Prostate gland (tissue), 2 donors: ENCODE measurements around the gene ARMS2. TPM values are rescaled to one million over a fixed set of nuclear protein-coding genes. Genes with fewer than 3 reads are reported as not detected.
A peak's percentile ranks its signal among the peaks of the same experiment; 100 is the strongest.

Experiments
- DNase-seq: peaks from one replicate; pipeline ENCODE4 v3.0.0-alpha.2; 2019; ENCODE audit warnings: low spot score
- H3K27ac ChIP-seq, 2 donors: fragments of 200-600 bp; sonication (generic); 2 replicates each; pipeline ENCODE4 v1.5.1; 2017 to 2019
- H3K27me3 ChIP-seq: fragments of 200-600 bp; sonication (generic); replicated peaks from 2 replicates; pipeline ENCODE4 v1.5.1; 2019; ENCODE audit not compliant: insufficient read depth
- H3K36me3 ChIP-seq, 2 donors: fragments of 200-600 bp; sonication (generic); 1 replicate in 1 of 2; 2 replicates in 1 of 2; pipeline versions ENCODE4 v1.5.1 to v1.8.1; 2017 to 2019
- H3K4me1 ChIP-seq: fragments of 200-600 bp; sonication (generic); replicated peaks from 2 replicates; pipeline ENCODE4 v1.5.1; 2019
- H3K4me3 ChIP-seq, 2 donors: fragments of 200-600 bp; sonication (generic); 2 replicates each; pipeline ENCODE4 v1.5.1; 2017 to 2019
- H3K9me3 ChIP-seq: fragments of 200-600 bp; sonication (generic); 2 replicates; pipeline ENCODE4 v1.5.1; 2017
- CTCF ChIP-seq, 4 experiments: fragments of 200-600 bp in 2 of 4; fragments of 450-650 bp in 2 of 4; sonication (generic) in 2 of 4; IDR thresholded peaks; 1 replicate in 3 of 4; 2 replicates in 1 of 4; pipeline ENCODE4 v1.5.1; 2016 to 2019; ENCODE audit warnings: antibody characterized with exemption in 4 of 4, mild to moderate bottlenecking in 2 of 4, moderate library complexity in 2 of 4
- POLR2A ChIP-seq: fragments of 450-650 bp; IDR thresholded peaks from one replicate; pipeline ENCODE4 v1.6.1; 2016; ENCODE audit warnings: antibody characterized with exemption, mild to moderate bottlenecking
- POLR2AphosphoS5 ChIP-seq: sonication (generic); formaldehyde crosslinking; IDR thresholded peaks from one replicate; pipeline ENCODE4 v1.6.1; 2017; ENCODE audit warnings: antibody characterized with exemption
- WGBS: methylation state at CpG from one replicate; pipeline ENCODE4 v1.1.5; 2018; 5-methylcytosine and 5-hydroxymethylcytosine counted together
- intact Hi-C: fragments of 100-400 bp; cut with DNase I; formaldehyde crosslinking; loops from one replicate; pipeline ENCODE4 v1.14.2; 2022
- total RNA-seq, 2 donors: library from RNA; depleted of rRNA; stranded (reverse); fragments of >200 nt; gene quantifications; one replicate each; pipeline ENCODE4 v1.1.0, GENCODE V29; 2016

The ARMS2 gene
- total RNA-seq, 2 donors from 2014 or later = 1.1 TPM; not detected in 1

- no peak for TF ChIP-seq POLR2A
- TF ChIP-seq CTCF (IDR thresholded peaks at IDR 0.05) = no peak
- no peak for TF ChIP-seq POLR2AphosphoS5
- intact Hi-C loops = loop anchor here (10.0 kb wide), 1 partner anchor 96 kb away; the partner anchor contains the start of gene DMBT1
- Histone ChIP-seq H3K27me3 (no peaks in the 10 kb centered on the region), H3K27ac (peak overlapping the region in 1 of 2 donors; percentile 18), H3K36me3 (no peaks in the 10 kb centered on the region), H3K9me3 (no peaks in the 10 kb centered on the region), H3K4me1 (no peaks in the 10 kb centered on the region), H3K4me3 (no peak overlapping the region)
- no peak for DNase-seq
- WGBS = 77% methylated on average over 11 of the region's 11 CpGs
Measured at GRCh38 chr10:122468926-122469781, 14.7 kb downstream of the ARMS2 start.

- H3K27me3 ChIP-seq = no peaks in the 10 kb centered on the region
- H3K4me3 ChIP-seq = no peak overlapping the region
- H3K27ac ChIP-seq = no peak overlapping the region
- no peaks in the 10 kb centered on the region for H3K36me3 ChIP-seq
- intact Hi-C loops = loop anchor here (10.0 kb wide), 1 partner anchor 95 kb away; the partner anchor contains the start of gene DMBT1
- no peak for DNase-seq
- WGBS = 91% methylated on average over 4 of the region's 4 CpGs
- no peaks in the 10 kb centered on the region for H3K4me1 ChIP-seq
- no peak for TF ChIP-seq CTCF (IDR thresholded peaks at IDR 0.05)
- TF ChIP-seq POLR2A = no peak
- TF ChIP-seq POLR2AphosphoS5 = no peak
- H3K9me3 ChIP-seq = no peaks in the 10 kb centered on the region
Measured at GRCh38 chr10:122469848-122470247, 15.4 kb downstream of the ARMS2 start.

- Histone ChIP-seq H3K4me3 (no peak overlapping the region), H3K4me1 (no peaks in the 10 kb centered on the region), H3K27ac (no peak overlapping the region), H3K9me3 (no peaks in the 10 kb centered on the region), H3K27me3 (no peaks in the 10 kb centered on the region), H3K36me3 (no peaks in the 10 kb centered on the region)
- intact Hi-C loops = no loop called here
- DNase-seq = no peak
- no peak for TF ChIP-seq CTCF (IDR thresholded peaks at IDR 0.05)
- no peak for TF ChIP-seq POLR2A
- TF ChIP-seq POLR2AphosphoS5 = no peak
- WGBS = 98% methylated on average over 4 of the region's 4 CpGs
Measured at GRCh38 chr10:122471531-122472177, 17.2 kb downstream of the ARMS2 start.

GRCh38 chr10:122473116-122473515, 18.7 kb downstream of the ARMS2 start:
- Histone ChIP-seq H3K4me3 (no peak overlapping the region), H3K27me3 (no peaks in the 10 kb centered on the region), H3K9me3 (no peaks in the 10 kb centered on the region), H3K27ac (no peak overlapping the region), H3K4me1 (no peaks in the 10 kb centered on the region), H3K36me3 (no peaks in the 10 kb centered on the region)
- TF ChIP-seq POLR2A (no peak), CTCF (IDR thresholded peaks at IDR 0.05) (no peak), POLR2AphosphoS5 (no peak)
- intact Hi-C loops = no loop called here
- 91% methylated on average over 8 of the region's 8 CpGs for WGBS
- no peak for DNase-seq
